Embryonic facial prominence (tissue), 1 donor: ENCODE measurements around the gene CEP19.
"Not testable (repeated sequence)": the region's sequence is repeated elsewhere in the genome, so short reads cannot be mapped to it uniquely, and the experiment has no call there.

Experiments
- DNase-seq: peaks from one replicate; pipeline ENCODE4 v3.0.0-alpha.2; 2016; ENCODE audit errors: extremely low spot score

Gene CEP19, protein sequence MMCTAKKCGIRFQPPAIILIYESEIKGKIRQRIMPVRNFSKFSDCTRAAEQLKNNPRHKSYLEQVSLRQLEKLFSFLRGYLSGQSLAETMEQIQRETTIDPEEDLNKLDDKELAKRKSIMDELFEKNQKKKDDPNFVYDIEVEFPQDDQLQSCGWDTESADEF

DNA sequence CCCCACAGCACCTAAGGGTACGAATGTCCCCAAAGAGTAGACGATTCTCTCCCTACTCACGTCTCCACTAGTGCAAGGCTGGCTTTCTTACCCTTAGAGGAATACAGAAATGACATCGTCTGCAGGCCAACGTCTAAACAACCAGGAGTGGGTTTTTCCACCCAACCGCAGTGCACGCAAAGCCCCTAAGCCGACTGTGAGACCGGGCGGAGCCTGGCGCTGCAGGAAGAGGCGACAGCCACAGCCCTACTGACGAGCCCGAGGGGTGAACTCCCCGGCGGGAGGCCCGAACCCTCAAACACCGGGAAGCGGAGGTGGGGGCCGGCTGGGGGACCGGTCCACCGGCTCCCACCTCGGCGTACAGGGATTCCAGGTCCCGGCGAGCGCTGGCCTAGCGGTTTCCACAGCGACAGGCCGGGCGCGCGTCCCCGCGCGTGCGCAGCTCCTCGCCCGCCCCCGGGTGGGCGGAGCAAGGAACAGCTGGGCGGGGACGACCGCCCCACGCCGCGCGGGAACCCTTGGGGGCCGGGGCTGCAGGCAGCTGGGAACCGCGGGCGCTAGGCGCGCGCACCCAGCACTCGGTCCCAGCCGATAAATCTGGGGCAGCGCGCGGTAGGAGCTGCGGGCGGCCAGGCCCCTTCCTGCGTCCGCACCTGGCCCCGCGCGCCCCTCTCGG is at the start of gene CEP19, which contains the start of gene PIGX:
Gene CEP19, minus strand, starts transcription at position 413 of the 676 bp plus-strand sequence. CDS start 3,593 bp downstream, outside the sequence.
Gene PIGX, plus strand, starts transcription at position 540 of the 676 bp plus-strand sequence.
- DNase-seq = peak; percentile 73

DNA sequence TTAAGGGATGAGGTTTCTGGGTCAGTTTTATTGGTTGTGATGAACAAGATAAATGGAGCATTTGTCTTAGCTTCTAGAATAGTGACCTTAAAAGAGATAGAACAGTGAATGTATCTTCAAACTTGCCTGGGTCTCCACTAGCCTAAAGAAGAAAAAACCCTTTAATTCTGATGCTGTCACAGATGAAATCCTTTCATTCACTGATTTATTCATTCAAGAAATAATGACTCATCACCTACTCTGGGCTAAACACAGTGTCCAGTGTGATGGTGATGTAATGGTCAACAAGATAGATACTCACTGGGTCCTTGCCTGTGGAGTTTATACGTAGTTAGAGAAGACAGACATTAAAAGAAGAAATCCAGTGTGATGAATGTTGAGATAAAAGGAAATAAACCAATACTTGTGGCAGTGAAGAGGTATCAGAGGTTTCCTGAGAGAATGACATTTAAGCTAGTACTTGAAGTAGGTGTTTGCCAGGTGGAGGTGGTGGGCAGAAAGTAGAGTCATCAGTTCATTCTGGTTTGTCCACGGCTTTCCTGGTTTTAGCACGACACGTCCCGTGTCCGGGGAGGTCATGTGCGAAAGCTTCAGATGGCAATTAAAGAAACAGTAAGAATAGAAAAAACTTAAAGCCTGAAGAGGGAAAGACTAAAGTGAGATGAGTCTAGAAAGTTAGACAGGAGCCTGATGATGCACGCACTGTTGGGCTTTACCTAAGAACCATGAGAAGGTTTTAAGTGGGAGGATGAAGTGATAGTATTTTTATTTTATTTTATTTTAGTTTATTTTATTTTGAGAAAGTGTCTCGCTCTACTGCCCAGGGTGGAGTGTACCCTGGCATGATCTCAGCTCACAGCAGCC is 46.1 kb upstream of the CEP19 start:
- DNase-seq = no peak

DNA sequence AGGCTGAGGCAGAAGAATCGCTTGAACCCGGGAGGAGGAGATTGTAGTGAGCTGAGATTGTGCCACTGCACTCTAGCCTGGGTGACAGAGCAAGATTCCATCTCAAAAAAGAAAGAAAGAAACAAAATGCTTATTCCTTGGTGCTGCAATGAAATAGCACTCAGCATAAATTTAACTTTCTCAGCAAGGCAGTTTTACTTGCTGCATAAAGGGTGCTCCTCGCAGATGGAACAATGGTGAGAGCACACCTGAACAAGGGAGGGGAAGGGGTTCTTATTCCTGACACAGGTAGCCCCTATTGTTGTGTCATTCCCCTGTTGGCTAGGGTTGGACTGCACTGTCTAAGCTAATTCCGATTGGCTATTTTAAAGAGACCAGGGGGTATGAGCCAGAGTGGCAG is 44.7 kb upstream of the CEP19 start:
- no peak for DNase-seq

DNA sequence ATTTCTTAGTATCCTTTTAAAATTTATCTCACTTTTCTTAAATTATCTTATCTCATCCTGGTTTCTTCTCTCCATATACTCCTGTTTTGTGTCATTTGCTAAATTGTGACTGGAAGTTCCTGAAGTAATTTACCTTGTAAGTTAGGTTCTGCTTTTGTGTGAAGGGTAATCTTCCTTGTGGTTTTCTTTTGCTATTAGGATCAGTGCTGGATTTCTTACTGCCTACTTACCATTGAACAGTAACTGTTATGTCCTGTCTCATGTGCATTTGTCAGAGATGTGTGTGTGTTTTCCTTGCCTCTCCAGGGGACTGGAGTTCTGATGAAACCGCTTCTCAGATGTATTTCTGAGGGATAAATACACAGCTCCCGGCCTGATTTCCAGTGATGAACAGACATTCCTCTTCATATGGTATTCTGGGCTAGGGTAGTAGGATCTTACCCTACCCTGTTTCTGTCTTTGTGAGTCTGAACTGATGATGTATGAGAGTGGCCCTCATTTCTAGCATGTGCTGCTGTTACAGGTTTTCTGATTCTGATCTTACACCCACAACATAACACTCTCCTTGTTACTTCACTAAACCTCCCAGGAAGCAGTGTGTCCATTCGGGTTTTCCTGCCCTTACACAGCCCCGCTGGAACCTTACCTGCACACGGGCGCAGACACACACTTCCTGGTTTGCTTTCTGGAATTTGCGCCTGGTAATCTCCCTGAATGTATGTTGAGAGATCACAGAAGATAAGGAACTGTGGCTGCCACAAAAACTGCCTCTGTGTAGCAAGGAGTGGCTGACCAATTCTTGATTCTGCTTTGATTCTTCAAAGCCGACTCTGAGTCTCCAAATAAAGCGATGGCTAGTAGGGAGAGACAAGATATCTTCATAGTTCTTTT is 42.3 kb upstream of the CEP19 start:
- DNase-seq = no peak

DNA sequence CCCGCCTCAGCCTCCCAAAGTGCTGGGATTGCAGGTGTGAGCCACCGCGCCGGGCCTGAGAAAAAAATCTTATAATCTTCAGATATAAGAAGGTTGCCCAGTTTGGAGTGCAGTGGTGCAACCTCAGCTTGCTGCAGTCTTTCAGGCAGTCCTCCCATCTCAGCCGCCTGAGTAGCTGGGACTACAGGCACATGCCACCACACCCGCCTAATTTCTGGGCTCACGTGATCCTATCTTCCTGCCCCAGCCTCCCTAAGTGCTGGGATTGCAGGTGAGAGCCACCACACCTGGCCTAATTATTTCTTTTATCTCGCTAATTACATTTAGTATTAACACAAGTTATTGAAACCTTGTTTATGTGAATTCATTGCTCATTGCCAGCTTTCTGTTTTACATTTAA is 41.2 kb upstream of the CEP19 start:
- DNase-seq = no peak

DNA sequence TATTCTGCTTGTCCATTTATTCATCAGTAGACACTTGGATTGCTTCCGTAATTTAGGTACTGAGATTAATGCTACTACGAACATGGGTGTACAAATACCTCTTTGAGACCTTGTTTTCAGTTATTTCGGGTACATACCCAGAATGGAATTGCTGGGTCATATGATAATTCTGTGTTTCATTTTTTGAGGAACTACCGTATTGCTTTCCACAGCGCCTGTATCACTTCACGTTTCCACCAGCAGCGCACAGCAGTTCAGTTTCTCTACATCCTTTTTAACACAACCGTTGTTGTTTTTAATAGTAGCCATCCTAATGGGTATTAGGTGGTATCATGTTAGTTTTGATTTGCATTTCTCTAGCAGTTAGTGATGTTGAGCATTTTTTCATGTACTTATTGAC is 37.1 kb upstream of the CEP19 start:
- DNase-seq = no peak

DNA sequence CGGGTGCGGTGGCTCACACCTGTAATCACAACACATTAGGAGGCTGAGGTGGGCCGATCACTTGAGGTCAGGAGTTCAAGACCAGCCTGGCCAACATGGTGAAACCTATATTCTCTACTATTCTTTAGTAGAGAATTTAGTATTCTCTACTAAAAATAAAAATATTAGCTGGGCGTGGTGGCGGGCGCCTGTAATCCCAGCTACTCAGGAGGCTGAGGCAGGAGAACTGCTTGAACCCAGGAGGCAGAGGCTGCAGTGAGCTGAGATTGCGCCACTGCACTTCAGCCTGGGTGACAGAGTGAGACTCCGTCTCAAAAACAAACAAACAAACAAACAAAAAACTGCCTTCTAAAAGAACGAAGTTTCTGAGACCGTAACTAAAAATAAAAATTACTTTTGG is 31.5 kb upstream of the CEP19 start:
- not testable (repeated sequence) for DNase-seq

DNA sequence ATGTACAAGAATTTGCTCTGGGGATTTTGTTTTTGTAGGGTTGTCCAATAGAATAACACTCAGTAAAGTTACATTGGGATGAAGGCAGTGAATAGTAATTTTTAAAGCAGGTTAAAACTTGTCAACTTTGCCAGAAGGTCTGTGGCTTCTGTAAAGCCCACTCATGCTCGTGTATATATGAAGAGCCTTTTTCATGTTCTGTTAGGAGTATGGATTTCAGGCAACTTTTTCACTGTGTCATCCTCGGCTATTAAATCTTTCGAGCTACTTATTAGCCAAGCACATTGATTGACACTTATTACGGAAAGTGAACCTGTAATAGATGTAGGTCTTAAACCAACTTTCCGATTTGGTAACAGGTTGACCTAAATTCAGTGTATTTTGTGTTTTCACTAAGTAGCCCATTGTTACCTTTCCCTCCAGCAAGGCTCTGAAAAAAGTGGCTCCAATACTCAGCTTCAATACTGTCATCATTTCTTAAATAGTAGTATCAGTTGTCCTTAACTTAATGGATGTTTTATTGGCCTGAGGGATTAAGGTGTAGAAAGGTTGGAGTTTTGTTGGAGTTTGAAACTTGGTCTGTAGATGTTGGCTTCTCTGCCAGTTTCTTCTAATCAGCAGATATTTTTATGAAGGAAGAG is 29.3 kb upstream of the CEP19 start:
- no peak for DNase-seq

DNA sequence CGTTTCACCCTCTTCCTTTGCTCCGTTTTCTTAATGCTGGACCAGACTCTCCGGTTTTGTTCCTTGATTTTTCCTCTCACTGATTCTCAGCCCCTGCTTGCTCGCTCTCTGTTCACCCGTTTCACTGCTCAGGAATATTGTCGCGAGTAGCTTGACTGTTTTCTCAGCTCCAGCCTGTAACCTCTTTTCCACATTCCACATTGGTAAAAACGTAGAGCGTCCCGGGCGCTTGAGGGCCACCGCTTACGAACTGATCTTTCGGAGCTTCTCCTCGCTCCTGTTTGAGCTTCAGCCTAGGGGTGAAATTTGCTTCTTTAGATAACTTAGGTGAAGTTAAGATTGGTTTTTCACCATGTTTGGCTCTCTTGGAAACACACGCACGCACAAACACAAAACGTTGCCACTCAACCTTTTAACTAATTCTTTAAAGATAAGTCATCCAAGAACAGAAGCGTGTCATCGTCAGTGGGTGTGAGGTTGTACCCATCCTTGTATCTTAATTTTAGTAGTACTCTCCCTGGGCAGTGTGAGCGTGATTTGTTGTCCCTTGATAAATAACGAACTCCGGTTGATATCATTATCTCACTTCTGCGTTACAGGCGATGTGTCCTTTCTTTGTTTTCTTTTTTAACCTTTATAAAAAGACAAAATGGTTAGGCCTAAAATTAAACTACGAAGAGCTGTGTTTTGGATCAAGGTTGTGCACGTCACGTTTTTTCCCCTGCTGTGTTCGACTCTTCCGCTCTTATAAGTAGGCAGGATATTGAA is 28.6 kb upstream of the CEP19 start:
- DNase-seq = peak; percentile 70

DNA sequence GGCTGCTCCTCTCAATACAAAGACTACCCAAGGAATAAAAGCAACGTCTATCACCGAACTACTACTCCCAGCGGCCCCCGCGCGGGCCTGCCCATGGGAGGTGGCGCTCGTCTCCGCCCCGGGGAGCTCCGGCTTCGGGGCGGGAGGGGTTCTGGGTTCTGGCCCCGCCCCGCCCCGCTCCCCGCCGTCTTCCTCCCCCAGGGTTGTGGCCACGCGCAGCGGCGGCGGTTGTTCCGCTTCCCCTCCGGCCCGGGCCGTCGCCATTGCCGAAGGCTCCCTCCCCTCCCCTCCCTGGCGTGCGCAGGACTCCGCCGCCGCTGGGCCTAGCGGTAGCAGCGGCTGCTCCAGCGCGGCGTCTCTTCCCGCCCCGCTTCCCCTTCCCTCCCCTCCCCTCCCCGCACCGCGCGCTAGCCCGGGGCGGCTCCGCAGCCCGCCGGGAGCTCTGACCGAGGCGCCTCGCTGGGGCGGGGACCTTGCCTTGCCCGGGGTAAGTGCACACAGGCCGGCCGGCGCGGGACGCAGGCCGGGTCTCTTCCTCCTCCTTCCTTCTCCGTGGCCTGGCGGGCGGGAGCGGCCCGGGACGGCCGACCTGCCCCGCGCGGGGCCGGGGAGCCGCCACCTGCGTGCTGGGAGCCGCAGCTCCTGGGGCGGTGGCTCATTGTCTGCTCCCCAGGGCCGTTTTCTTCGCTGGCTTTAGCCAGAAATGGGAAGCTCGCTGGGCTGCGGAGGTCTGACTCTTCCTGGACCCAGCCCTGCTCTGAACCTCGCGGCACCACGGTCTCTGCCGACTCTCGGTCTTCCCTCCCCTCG is 27.8 kb upstream of the CEP19 start, which contains the start of gene PAK2:
Gene PAK2, plus strand, starts transcription at position 187 of the 810 bp plus-strand sequence. CDS start 42,790 bp downstream, outside the sequence.
- DNase-seq = peak; percentile 56

DNA sequence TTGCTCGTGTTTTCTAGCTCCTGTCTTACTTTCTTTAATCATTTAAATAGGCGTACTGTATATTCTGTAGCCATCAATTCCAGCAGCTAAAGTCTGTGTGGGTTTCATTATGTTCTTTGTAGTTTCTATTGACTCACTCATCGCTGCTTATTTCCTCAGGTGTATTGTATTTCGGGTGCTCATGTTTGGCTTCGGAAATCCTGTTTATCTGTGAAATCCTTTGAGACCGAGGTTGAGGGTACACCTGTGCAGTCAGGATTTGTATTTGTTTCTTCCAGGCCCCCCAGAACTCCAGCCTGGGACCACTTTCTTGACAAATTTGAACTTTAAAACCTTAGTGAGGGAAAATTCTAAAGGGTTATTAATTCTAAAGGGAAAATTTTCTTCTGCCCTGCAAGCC is 25.6 kb upstream of the CEP19 start:
- no peak for DNase-seq

DNA sequence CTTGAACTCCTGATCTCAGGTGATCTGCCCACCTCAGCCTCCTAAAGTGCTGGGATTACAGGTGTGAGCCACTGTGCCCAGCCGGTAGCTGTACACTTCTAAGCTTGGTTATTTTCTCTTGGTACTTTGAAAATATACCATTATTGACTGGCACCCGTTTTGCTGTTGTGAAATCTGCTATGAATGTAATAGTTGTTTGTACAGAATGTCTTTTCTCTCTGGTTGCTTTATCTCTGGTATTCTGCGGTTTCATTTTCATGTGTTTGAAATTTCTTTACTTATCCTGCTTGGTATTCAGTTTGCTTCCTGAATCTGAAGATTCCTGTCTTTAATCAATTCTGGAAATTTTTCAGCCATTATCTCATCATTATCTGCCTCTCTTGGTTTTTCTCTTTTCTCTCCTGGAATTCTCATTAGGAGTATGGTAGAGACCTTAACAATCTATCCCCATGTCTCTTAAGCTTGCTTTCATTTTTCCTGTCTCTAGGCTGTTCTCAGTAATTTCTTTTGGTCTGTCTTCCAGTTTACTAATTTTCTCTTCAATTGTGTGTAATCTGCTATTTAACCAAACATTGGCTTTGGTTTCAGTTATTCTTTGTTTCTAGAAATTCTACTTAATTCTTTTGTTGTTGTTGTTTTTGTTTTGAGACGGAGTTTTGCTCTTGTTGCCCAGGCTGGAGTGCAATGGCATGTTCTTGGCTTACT is 24.8 kb upstream of the CEP19 start:
- no peak for DNase-seq

DNA sequence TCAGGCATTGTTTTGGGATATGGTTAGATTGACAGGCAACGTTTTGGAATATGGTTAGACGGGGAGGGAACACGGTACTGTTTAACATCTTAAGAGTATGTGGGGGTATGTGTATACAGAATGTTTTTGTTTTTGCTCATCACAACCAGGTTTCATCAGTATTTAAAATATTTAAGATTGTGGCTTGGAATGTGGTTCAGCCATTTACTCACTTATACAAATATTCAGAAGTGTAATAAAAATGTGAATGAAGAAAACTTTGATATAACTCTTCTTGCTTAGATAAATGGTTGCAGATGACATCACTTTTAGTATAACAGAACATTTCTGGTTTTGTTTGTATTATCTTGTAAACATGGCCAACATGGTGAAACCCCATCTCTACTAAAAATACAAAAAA is 23.7 kb upstream of the CEP19 start:
- DNase-seq = no peak

DNA sequence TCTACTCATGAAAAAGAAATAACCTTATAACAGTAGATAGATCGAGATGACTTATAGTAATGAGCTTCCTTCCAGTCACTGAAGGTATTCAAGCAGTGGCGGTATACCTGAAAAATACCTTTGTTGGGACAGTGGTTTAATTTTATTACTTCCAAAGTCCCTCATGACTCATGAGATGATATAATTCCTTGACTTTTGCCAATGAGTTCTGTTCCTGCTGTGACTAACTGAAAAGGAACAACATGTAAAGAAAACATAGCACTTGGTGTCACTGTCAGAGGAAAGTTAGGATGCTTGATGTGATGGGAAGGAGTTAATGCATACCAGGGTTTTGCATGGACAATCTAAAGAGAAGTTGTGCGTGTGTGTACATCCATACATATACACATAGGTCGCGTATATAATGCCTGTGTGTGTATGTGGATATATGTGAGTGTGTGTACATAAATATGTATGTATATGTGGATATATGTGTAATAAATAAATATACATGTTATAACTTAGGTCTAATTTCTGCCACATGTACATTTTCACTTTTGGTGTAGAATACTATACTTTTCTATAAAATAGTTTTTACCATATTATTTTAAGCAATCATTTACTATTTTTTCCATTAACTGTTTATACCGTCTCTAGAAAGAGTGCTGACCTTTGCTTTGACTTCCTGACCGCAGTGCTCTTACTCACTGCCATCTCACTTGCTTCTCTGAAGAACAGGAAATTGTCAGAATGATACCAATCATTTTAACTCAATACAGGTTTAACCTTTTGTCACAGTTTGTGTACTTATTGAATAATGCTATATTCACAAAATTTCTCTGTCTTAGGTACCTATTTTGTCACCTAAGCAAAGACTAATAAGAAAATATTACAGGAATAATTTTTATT is 15.0 kb upstream of the CEP19 start:
- DNase-seq = no peak

DNA sequence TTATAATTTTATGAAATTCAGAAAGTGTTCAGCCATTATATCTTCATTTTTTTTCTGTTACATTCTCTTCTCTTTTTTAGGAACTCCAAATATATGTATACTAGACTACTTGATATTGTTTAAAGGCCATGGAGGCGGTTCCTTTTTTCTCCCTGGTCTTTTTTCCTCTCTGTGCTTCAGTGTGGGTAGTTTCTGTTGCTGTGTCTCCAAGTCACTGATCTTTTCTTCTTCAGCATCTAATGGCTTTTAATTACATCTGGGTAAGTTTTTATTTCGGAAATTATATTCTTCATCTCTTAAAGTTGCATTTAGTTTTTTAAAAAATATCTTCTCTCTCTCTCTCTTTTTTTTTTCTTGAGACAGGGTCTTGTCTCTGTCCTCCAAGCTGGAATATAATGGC is 9.0 kb upstream of the CEP19 start:
- DNase-seq = no peak

DNA sequence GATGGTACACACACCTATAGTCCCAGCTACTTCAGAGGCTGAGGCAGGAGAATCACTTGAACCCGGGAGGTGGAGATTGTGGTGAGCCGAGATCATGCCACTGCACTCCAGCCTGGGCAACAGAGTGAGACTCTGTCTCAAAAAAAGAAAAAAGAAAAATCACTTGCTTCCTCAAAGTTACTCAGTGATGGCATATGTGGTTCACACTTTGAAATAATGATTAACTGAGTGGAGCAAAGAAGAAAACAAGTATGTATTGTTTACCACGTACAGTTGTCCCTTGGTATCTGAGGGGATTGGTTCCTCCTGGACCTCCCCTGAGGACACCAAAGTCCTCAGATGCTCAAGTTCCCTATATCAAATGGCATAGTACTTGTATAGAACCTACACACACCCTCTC is 5.1 kb upstream of the CEP19 start:
- not testable (repeated sequence) for DNase-seq

DNA sequence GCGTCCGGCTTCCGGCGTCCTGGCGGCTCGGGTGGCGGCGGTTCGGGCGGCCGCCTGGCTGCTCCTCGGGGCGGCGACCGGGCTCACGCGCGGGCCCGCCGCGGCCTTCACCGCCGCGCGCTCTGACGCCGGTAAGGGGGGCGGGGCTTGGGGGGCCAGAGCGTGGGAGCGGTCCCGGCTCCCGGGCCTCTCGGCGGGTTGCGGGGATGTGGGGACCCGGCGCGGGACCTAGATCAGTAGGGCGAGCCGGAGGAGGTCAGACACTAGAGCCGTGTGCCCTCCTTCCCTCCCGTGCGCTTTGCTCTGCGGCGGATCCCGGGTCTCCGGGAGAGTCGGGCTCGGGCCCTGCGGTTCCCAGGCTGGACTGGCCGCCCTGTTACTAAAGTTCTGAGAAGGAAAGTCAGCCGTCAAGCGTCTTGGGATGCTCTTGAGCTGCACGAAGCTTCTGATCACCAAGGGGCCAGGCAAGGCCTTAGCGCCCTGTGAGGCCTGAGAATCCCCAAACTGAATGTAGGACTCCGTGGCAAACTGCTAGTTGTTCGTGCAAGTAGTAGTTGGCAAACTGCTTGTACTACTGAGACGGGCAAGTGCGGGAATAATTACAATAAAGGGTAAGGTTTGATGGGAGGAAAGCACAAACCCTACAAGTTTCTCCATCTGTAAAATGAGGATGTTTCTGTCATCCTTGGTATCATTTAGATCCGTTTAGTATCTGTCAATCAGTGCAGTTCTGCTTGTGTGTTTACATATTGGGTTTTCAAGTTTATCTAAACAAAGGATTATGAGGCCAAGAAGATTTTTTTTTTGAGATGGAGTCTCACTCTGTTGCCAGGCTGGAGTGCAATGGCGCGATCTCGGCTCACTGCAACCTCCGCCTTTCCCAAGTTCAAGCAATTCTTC is 714 bp upstream of the CEP19 start:
- peak; percentile 11 for DNase-seq
